B cell (primary cell): Measurements from ENCODE around the gene EPHB1. TPM values are rescaled to one million over a fixed set of nuclear protein-coding genes. Genes with fewer than 3 reads are reported as not detected.

Source experiments
- ATAC-seq: fragments of 200-7000 bp; cut with Tn5 transposase; one replicate; pipeline ENCODE4 v1.10.0; 2021; ENCODE audit warnings: low read depth, mild to moderate bottlenecking, moderate number of reproducible peaks, moderate library complexity
- CTCF ChIA-PET: fragments of 350-600 bp; sonication (Branson Sonifier 250); formaldehyde crosslinking; loops from one replicate; lab custom pipeline; 2021; ENCODE audit warnings: antibody characterized with exemption, inconsistent platforms; lab: Charles Lee
- POLR2A ChIA-PET: fragments of 350-600 bp; sonication (Branson Sonifier 250); formaldehyde crosslinking; loops from one replicate; lab custom pipeline; 2021; ENCODE audit warnings: antibody characterized with exemption; lab: Charles Lee
- DNase-seq: peaks from one replicate; pipeline ENCODE4 v3.0.0; 2013
- H2AFZ ChIP-seq: 2 replicates; pipeline ENCODE4 v1.6.1; 2012; ENCODE audit warnings: mild to moderate bottlenecking, low read depth, low read length; ENCODE audit not compliant: insufficient read depth, poor library complexity, severe bottlenecking
- H3K27ac ChIP-seq, 2 donors: 1 replicate in 1 of 2; 2 replicates in 1 of 2; pipeline ENCODE4 v1.5.1; 2012 to 2013; ENCODE audit warnings: low read length in 2 of 2, mild to moderate bottlenecking in 2 of 2, moderate library complexity in 1 of 2
- H3K27me3 ChIP-seq, 4 experiments: fragments of 200-600 bp in 1 of 4; sonication (generic) in 1 of 4; replicated peaks in 1 of 4; 1 replicate in 2 of 4; 2 replicates in 2 of 4; pipeline versions ENCODE4 v1.6.1 to v1.7.0; 2013 to 2016; ENCODE audit warnings: low read length in 3 of 4, mild to moderate bottlenecking in 2 of 4, mixed read lengths in 1 of 4, moderate library complexity in 1 of 4; ENCODE audit not compliant: insufficient read depth in 4 of 4, control insufficient read depth in 3 of 4; ENCODE audit errors: control extremely low read depth in 1 of 4
- H3K36me3 ChIP-seq, 2 experiments: replicated peaks in 1 of 2; 1 replicate in 1 of 2; 2 replicates in 1 of 2; pipeline versions ENCODE4 v1.6.1 to v1.7.1; 2013; ENCODE audit warnings: low read length in 1 of 2; ENCODE audit not compliant: insufficient read depth in 2 of 2, control insufficient read depth in 1 of 2; ENCODE audit errors: control extremely low read depth in 1 of 2, extremely low read depth in 1 of 2
- H3K4me1 ChIP-seq, 2 donors: fragments of 200-600 bp in 1 of 2; sonication (generic) in 1 of 2; 1 replicate in 1 of 2; 2 replicates in 1 of 2; pipeline versions ENCODE4 v1.5.1 to v1.6.1; 2013 to 2017; ENCODE audit warnings: low read length in 2 of 2; ENCODE audit not compliant: control insufficient read depth in 2 of 2, insufficient read depth in 2 of 2
- H3K4me2 ChIP-seq: replicated peaks from 2 replicates; pipeline ENCODE3; 2012; ENCODE audit warnings: mild to moderate bottlenecking, low read depth, low read length; ENCODE audit not compliant: poor library complexity, severe bottlenecking
- H3K4me3 ChIP-seq, 5 experiments: fragments of 200-600 bp in 1 of 5; sonication (generic) in 1 of 5; 1 replicate in 3 of 5; 2 replicates in 2 of 5; pipeline versions ENCODE4 v1.5.1 to v1.7.0; 2011 to 2016; ENCODE audit warnings: low read length in 4 of 5, mild to moderate bottlenecking in 4 of 5, low read depth in 2 of 5, control low read depth in 1 of 5, moderate library complexity in 1 of 5; ENCODE audit not compliant: insufficient read depth in 1 of 5; ENCODE audit errors: control extremely low read depth in 1 of 5, extremely low read depth in 1 of 5
- H3K79me2 ChIP-seq: fragments of 200-600 bp; sonication (generic); one replicate; pipeline ENCODE4 v1.6.0; 2016; ENCODE audit warnings: low read length; ENCODE audit not compliant: control insufficient read depth, insufficient read depth
- H3K9ac ChIP-seq: fragments of 200-600 bp; sonication (generic); 2 replicates; pipeline ENCODE4 v1.6.1; 2017; ENCODE audit warnings: mild to moderate bottlenecking, low read length, moderate library complexity
- H3K9me3 ChIP-seq, 3 donors: one replicate each; pipeline versions ENCODE4 v1.6.1 to v1.7.1; 2013; ENCODE audit warnings: low read length in 2 of 3; ENCODE audit not compliant: control insufficient read depth in 2 of 3, insufficient read depth in 1 of 3; ENCODE audit errors: control extremely low read depth in 1 of 3
- H4K20me1 ChIP-seq: 2 replicates; pipeline ENCODE4 v1.6.0; 2012; ENCODE audit warnings: mild to moderate bottlenecking, low read length; ENCODE audit not compliant: insufficient read depth, control insufficient read depth, poor library complexity, severe bottlenecking
- H3K27ac Mint-ChIP-seq: one replicate; pipeline ENCODE4 v1.8.0; 2021; ENCODE audit warnings: mixed read lengths
- H3K27me3 Mint-ChIP-seq: one replicate; pipeline ENCODE4 v1.8.0; 2021; ENCODE audit warnings: mixed read lengths
- H3K4me1 Mint-ChIP-seq: one replicate; pipeline ENCODE4 v1.8.0; 2021; ENCODE audit warnings: mixed read lengths
- H3K4me3 Mint-ChIP-seq: one replicate; pipeline ENCODE4 v1.8.0; 2021; ENCODE audit warnings: mixed read lengths
- H3K9me3 Mint-ChIP-seq: one replicate; pipeline ENCODE4 v1.8.0; 2022; ENCODE audit warnings: mixed read lengths; ENCODE audit not compliant: insufficient read depth
- EZH2 ChIP-seq: IDR thresholded peaks from 2 replicates; pipeline ENCODE4 v1.6.1; 2012; ENCODE audit warnings: borderline replicate concordance, low read depth, mild to moderate bottlenecking, moderate library complexity, low read length; ENCODE audit not compliant: insufficient read depth, poor library complexity, severe bottlenecking
- WGBS: methylation state at CpG from one replicate; pipeline ENCODE4 v1.1.5; 2013; ENCODE audit warnings: missing lambda C conversion rate; ENCODE audit not compliant: insufficient coverage; 5-methylcytosine and 5-hydroxymethylcytosine counted together
- intact Hi-C: fragments of 100-400 bp; cut with micrococcal nuclease; formaldehyde crosslinking; loops from one replicate; pipeline ENCODE4 v1.10.0; 2022
- polyA plus RNA-seq: library from polyadenylated mRNA; depleted of rRNA; stranded (reverse); fragments of >200 nt; gene quantifications from 2 replicates; pipeline ENCODE4 v1.2.3, GENCODE V29; 2012
- total RNA-seq, 2 donors: library from RNA; stranded (reverse); fragments of 120-200 nt in 1 of 2; gene quantifications; 1 replicate in 1 of 2; 2 replicates in 1 of 2; pipeline versions ENCODE4 v1.2.3 to v1.2.4, GENCODE V29; 2013 to 2022
- TF ChIP-seq, protein P1 (sequence below): fragments of 200-600 bp; IDR thresholded peaks from one replicate; pipeline ENCODE4 v1.8.0; 2022; ENCODE audit warnings: antibody characterized with exemption, mild to moderate bottlenecking

Gene EPHB1
- total and polyA plus RNA-seq, 2 donors (not counting 1 experiment from before 2014, with no cell fraction given), result 0.01 TPM; not detected in 1

DNA sequence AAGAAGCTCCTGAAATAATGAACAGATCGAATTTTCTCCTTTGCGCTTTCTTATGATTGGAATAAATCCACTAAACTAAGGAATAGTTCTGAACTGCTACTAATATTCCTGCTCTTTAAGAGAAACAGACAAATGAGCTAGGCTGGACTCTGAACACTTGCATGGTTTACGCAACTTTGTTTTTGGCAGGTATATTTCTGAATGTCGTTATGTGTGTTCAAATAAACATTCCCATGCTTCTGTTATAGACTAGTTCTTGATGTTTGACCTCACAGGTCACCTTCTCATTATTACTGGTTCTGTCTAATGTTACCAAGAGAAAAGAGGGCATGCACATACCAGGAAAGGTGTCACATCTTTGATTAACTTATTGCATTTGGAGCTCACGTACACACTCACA is 418.2 kb downstream of the EPHB1 start:
- intact Hi-C loops, result no loop called here

DNA sequence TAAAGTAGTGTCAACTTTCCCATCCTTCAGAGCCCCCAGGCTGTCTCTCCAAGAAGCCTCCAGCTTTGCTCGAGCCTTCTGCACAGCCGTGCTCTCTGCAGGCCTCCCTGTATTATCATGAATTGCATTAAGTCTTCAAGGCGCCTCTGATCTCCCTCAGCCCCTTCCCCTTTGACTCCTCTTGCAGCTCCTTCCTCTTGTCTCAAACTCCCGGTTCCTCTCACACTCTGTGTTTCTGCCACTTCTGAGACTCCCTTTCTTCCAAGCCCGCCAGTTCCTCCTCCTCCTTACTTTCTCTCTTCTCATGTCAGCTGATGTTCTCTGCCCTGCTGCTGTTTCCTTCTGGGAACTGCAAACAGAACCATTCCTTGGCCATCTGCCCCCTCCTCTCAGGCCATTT is 418.8 kb downstream of the EPHB1 start:
- peaks cover 5% of the 10 kb centered on the region for H3K27me3 Mint-ChIP-seq
- Histone ChIP-seq H4K20me1 (no peaks in the 10 kb centered on the region), H3K27ac (no peak overlapping the region), H3K4me2 (no peak overlapping the region), H3K79me2 (no peaks in the 10 kb centered on the region), H3K9me3 (no peaks in the 10 kb centered on the region), H2AFZ (no peak overlapping the region), H3K27me3 (no peaks in the 10 kb centered on the region), H3K4me1 (no peaks in the 10 kb centered on the region), H3K36me3 (no peaks in the 10 kb centered on the region), H3K9ac (no peak overlapping the region), H3K4me3 (no peak overlapping the region)
- H3K27ac Mint-ChIP-seq, result no peak overlapping the region
- WGBS, result 66% methylated on average over 5 of the region's 5 CpGs
- DNase-seq (no peak), ATAC-seq (no peak)
- H3K9me3 Mint-ChIP-seq, result no peaks in the 10 kb centered on the region
- ChIA-PET POLR2A (no interaction called here), CTCF (no interaction called here)
- no peaks in the 10 kb centered on the region for H3K4me1 Mint-ChIP-seq
- H3K4me3 Mint-ChIP-seq, result no peak overlapping the region
- TF ChIP-seq, protein P1, sequence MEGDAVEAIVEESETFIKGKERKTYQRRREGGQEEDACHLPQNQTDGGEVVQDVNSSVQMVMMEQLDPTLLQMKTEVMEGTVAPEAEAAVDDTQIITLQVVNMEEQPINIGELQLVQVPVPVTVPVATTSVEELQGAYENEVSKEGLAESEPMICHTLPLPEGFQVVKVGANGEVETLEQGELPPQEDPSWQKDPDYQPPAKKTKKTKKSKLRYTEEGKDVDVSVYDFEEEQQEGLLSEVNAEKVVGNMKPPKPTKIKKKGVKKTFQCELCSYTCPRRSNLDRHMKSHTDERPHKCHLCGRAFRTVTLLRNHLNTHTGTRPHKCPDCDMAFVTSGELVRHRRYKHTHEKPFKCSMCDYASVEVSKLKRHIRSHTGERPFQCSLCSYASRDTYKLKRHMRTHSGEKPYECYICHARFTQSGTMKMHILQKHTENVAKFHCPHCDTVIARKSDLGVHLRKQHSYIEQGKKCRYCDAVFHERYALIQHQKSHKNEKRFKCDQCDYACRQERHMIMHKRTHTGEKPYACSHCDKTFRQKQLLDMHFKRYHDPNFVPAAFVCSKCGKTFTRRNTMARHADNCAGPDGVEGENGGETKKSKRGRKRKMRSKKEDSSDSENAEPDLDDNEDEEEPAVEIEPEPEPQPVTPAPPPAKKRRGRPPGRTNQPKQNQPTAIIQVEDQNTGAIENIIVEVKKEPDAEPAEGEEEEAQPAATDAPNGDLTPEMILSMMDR, result no peak
- no peak for TF ChIP-seq EZH2
- intact Hi-C loops, result no loop called here

More for the DNA sequence above, 418.2 kb downstream of the EPHB1 start:
- no peak overlapping the region for H3K4me3 Mint-ChIP-seq
- no peaks in the 10 kb centered on the region for H3K4me1 ChIP-seq
- H3K9me3 Mint-ChIP-seq, result no peaks in the 10 kb centered on the region
- H3K4me3 ChIP-seq, result no peak overlapping the region
- no peaks in the 10 kb centered on the region for H3K4me1 Mint-ChIP-seq
- no peak overlapping the region for H3K27ac ChIP-seq
- ChIA-PET CTCF (no interaction called here), POLR2A (no interaction called here)
- peaks cover 5% of the 10 kb centered on the region for H3K27me3 Mint-ChIP-seq
- no peaks in the 10 kb centered on the region for H3K36me3 ChIP-seq
- no peaks in the 10 kb centered on the region for H3K9me3 ChIP-seq
- H3K9ac ChIP-seq, result no peak overlapping the region
- WGBS, result 100% methylated on average over 1 of the region's 5 CpGs
- no peak for DNase-seq
- no peak for ATAC-seq
- H3K27ac Mint-ChIP-seq, result no peak overlapping the region
- H4K20me1 ChIP-seq, result no peaks in the 10 kb centered on the region
- H3K27me3 ChIP-seq, result no peaks in the 10 kb centered on the region
- H3K4me2 ChIP-seq, result no peak overlapping the region
- TF ChIP-seq, protein P1, result no peak
- TF ChIP-seq EZH2, result no peak
- H3K79me2 ChIP-seq, result no peaks in the 10 kb centered on the region
- H2AFZ ChIP-seq, result no peak overlapping the region
